H9 (cell line): ENCODE results near the gene AGTRAP. TPM values are rescaled to one million over a fixed set of nuclear protein-coding genes. Genes with fewer than 3 reads are reported as not detected.

Source experiments
- DNase-seq: peaks from one replicate; pipeline ENCODE4 v3.0.0-alpha.2; 2017
- H2AFZ ChIP-seq: one replicate; pipeline ENCODE4 v1.6.1; 2013; ENCODE audit warnings: mild to moderate bottlenecking, low read length, control low read depth, moderate library complexity
- H2AK5ac ChIP-seq: 2 replicates; pipeline ENCODE4 v1.6.1; 2013; ENCODE audit warnings: low read length, control low read depth, mixed read lengths; ENCODE audit not compliant: insufficient read length
- H2BK120ac ChIP-seq: one replicate; pipeline ENCODE4 v1.6.1; 2013; ENCODE audit warnings: low read depth, mild to moderate bottlenecking, low read length, control low read depth, inconsistent platforms; ENCODE audit not compliant: poor library complexity, severe bottlenecking
- H2BK12ac ChIP-seq: 2 replicates; pipeline ENCODE4 v1.6.1; 2013; ENCODE audit warnings: low read length, control low read depth, mixed read lengths, low read depth; ENCODE audit not compliant: insufficient read length
- H2BK15ac ChIP-seq: 2 replicates; pipeline ENCODE4 v1.6.1; 2013; ENCODE audit warnings: low read depth, low read length, control low read depth
- H2BK20ac ChIP-seq: one replicate; pipeline ENCODE4 v1.6.1; 2013; ENCODE audit warnings: low read depth, mild to moderate bottlenecking, low read length, control low read depth, inconsistent platforms; ENCODE audit not compliant: poor library complexity, severe bottlenecking
- H2BK5ac ChIP-seq: 2 replicates; pipeline ENCODE4 v1.6.1; 2013; ENCODE audit warnings: low read length, control low read depth, mixed read lengths; ENCODE audit not compliant: insufficient read length
- H3K14ac ChIP-seq: 2 replicates; pipeline ENCODE4 v1.6.1; 2013; ENCODE audit warnings: low read length, control low read depth; ENCODE audit not compliant: insufficient read depth
- H3K18ac ChIP-seq: 2 replicates; pipeline ENCODE4 v1.6.1; 2013; ENCODE audit warnings: low read depth, mild to moderate bottlenecking, mixed read lengths, low read length, control low read depth; ENCODE audit not compliant: insufficient read length
- H3K23ac ChIP-seq: 2 replicates; pipeline ENCODE4 v1.6.1; 2013; ENCODE audit warnings: low read length, control low read depth, mixed read lengths, low read depth; ENCODE audit not compliant: insufficient read length
- H3K23me2 ChIP-seq: 2 replicates; pipeline ENCODE4 v1.6.1; 2013; ENCODE audit warnings: low read depth, mild to moderate bottlenecking, mixed read lengths, low read length, control low read depth; ENCODE audit not compliant: insufficient read length, poor library complexity, severe bottlenecking
- H3K27ac ChIP-seq: 2 replicates; pipeline ENCODE4 v1.5.1; 2013; ENCODE audit warnings: low read length, control low read depth, mixed read lengths, low read depth; ENCODE audit not compliant: insufficient read length
- H3K27me3 ChIP-seq: 2 replicates; pipeline ENCODE4 v1.6.1; 2013; ENCODE audit warnings: low read length, control low read depth, inconsistent platforms; ENCODE audit not compliant: insufficient read depth
- H3K4ac ChIP-seq: 2 replicates; pipeline ENCODE4 v1.6.1; 2013; ENCODE audit warnings: low read depth, mild to moderate bottlenecking, control low read depth, inconsistent platforms, low read length, moderate library complexity
- H3K4me1 ChIP-seq: 2 replicates; pipeline ENCODE4 v1.6.1; 2013; ENCODE audit warnings: low read length, control low read depth, inconsistent platforms; ENCODE audit not compliant: insufficient read depth
- H3K4me2 ChIP-seq: 2 replicates; pipeline ENCODE4 v1.6.1; 2013; ENCODE audit warnings: low read length, control low read depth, mixed read lengths; ENCODE audit not compliant: insufficient read length, insufficient read depth
- H3K56ac ChIP-seq: 2 replicates; pipeline ENCODE4 v1.6.1; 2013; ENCODE audit warnings: low read depth, mild to moderate bottlenecking, mixed read lengths, low read length, control low read depth; ENCODE audit not compliant: insufficient read length
- H3K79me1 ChIP-seq: 2 replicates; pipeline ENCODE4 v1.6.1; 2013; ENCODE audit warnings: low read depth, mild to moderate bottlenecking, moderate library complexity, low read length, control low read depth, inconsistent platforms; ENCODE audit not compliant: insufficient read depth, poor library complexity, severe bottlenecking
- H3K79me2 ChIP-seq: 2 replicates; pipeline ENCODE4 v1.6.1; 2013; ENCODE audit warnings: low read length, control low read depth, inconsistent platforms; ENCODE audit not compliant: insufficient read depth
- H3K9ac ChIP-seq: 2 replicates; pipeline ENCODE4 v1.6.1; 2013; ENCODE audit warnings: low read length, control low read depth, mixed read lengths; ENCODE audit not compliant: insufficient read length; ENCODE audit errors: extremely low read depth
- H3K9me3 ChIP-seq: one replicate; pipeline ENCODE4 v1.6.1; 2013; ENCODE audit warnings: low read depth, low read length, inconsistent platforms; ENCODE audit not compliant: control insufficient read depth
- H3T11ph ChIP-seq: one replicate; pipeline ENCODE4 v1.6.1; 2013; ENCODE audit warnings: mild to moderate bottlenecking, low read length, control low read depth, inconsistent platforms
- H4K20me1 ChIP-seq: one replicate; pipeline ENCODE4 v1.6.1; 2013; ENCODE audit not compliant: control insufficient read depth, insufficient read length, insufficient read depth
- H4K5ac ChIP-seq: 2 replicates; pipeline ENCODE4 v1.6.1; 2013; ENCODE audit warnings: low read depth, mild to moderate bottlenecking, mixed read lengths, low read length, control low read depth; ENCODE audit not compliant: insufficient read length
- H4K8ac ChIP-seq: replicated peaks from 2 replicates; pipeline ENCODE4 v1.6.1; 2013; ENCODE audit warnings: low read length, control low read depth, mixed read lengths, low read depth; ENCODE audit not compliant: insufficient read length
- H4K91ac ChIP-seq: 2 replicates; pipeline ENCODE4 v1.6.1; 2013; ENCODE audit warnings: low read depth, mild to moderate bottlenecking, moderate library complexity, mixed read lengths, low read length, control low read depth; ENCODE audit not compliant: insufficient read length
- H3K27ac Mint-ChIP-seq, 3 experiments: 2 replicates in 2 of 3; 3 replicates in 1 of 3; pipeline ENCODE4 v1.8.0; 2020 to 2021; ENCODE audit warnings: mixed read lengths in 3 of 3, mild to moderate bottlenecking in 1 of 3, moderate library complexity in 1 of 3
- H3K27me3 Mint-ChIP-seq: 2 replicates; pipeline ENCODE4 v1.8.0; 2021; ENCODE audit warnings: low read depth, mild to moderate bottlenecking, moderate library complexity, mixed read lengths
- H3K36me3 Mint-ChIP-seq, 3 experiments: 2 replicates in 2 of 3; 3 replicates in 1 of 3; pipeline ENCODE4 v1.8.0; 2020 to 2021; ENCODE audit warnings: low read depth in 3 of 3, mixed read lengths in 3 of 3; ENCODE audit not compliant: insufficient read depth in 1 of 3
- H3K4me1 Mint-ChIP-seq, 2 experiments: 2 replicates each; pipeline ENCODE4 v1.8.0; 2020; ENCODE audit warnings: mixed read lengths in 2 of 2
- H3K4me3 Mint-ChIP-seq, 2 experiments: 2 replicates in 1 of 2; 3 replicates in 1 of 2; pipeline ENCODE4 v1.8.0; 2020 to 2021; ENCODE audit warnings: mild to moderate bottlenecking in 2 of 2, mixed read lengths in 2 of 2, moderate library complexity in 1 of 2
- H3K9me3 Mint-ChIP-seq, 2 experiments: 2 replicates in 1 of 2; 3 replicates in 1 of 2; pipeline ENCODE4 v1.8.0; 2020; ENCODE audit warnings: mild to moderate bottlenecking in 2 of 2, mixed read lengths in 2 of 2, moderate library complexity in 1 of 2
- CTCF ChIP-seq: fragments of 200-600 bp; sonication (generic); conservative IDR thresholded peaks from 3 replicates; pipeline ENCODE4 v1.8.0; 2021; ENCODE audit warnings: antibody characterized with exemption, mild to moderate bottlenecking
- WGBS: extraction: QIAGEN DNeasy Blood & Tissue Kit; methylation state at CpG from one replicate; pipeline ENCODE4 v1.1.7; 2013; ENCODE audit warnings: missing lambda C conversion rate, low lambda C conversion rate, mixed read lengths; ENCODE audit not compliant: insufficient read length; ENCODE audit errors: extremely low coverage; 5-methylcytosine and 5-hydroxymethylcytosine counted together
- total RNA-seq: library from RNA; stranded (reverse); gene quantifications from 2 replicates; pipeline ENCODE4 v1.2.1, GENCODE V29; 2021

Gene AGTRAP
- total RNA-seq, 1 experiment from 2014 or later: 60.9 TPM

- Histone ChIP-seq H4K91ac (no peak overlapping the region), H2BK20ac (no peak overlapping the region), H2BK5ac (no peak overlapping the region), H3K56ac (no peak overlapping the region), H4K8ac (no peak overlapping the region), H2AFZ (no peak overlapping the region), H2BK15ac (no peak overlapping the region), H2AK5ac (no peak overlapping the region), H3K79me1 (no peaks in the 10 kb centered on the region), H3K27me3 (no peaks in the 10 kb centered on the region; the same call in 1 of the 2 replicates), H3K14ac (no peak overlapping the region), H3K79me2 (no peaks in the 10 kb centered on the region; the same call in 1 of the 2 replicates), H3K27ac (no peak overlapping the region), H3K23me2 (peaks cover 12% of the 10 kb centered on the region), H3K18ac (no peak overlapping the region), H3K4me2 (no peak overlapping the region), H3K9me3 (no peaks in the 10 kb centered on the region), H3K4ac (no peak overlapping the region), H3K23ac (no peak overlapping the region), H2BK120ac (no peak overlapping the region), H4K5ac (no peak overlapping the region), H3K4me1 (peaks cover 8% of the 10 kb centered on the region), H2BK12ac (no peak overlapping the region), H3K9ac (no peak overlapping the region), H4K20me1 (peaks cover 2% of the 10 kb centered on the region), H3T11ph (no peak overlapping the region)
- peaks cover 0 to 5% (median 0%) of the 10 kb centered on the region in 3 experiments; a peak in 2 of 7 replicates for H3K36me3 Mint-ChIP-seq
- DNase-seq: no peak
- H3K9me3 Mint-ChIP-seq: no peaks in the 10 kb centered on the region
- peaks cover 10% of the 10 kb centered on the region for H3K27me3 Mint-ChIP-seq
- H3K4me1 Mint-ChIP-seq: peaks cover 39 to 47% of the 10 kb centered on the region in 2 experiments
- WGBS: no CpG with 5 or more reads among the region's 6 CpGs
- H3K4me3 Mint-ChIP-seq: no peak overlapping the region
- H3K27ac Mint-ChIP-seq: 0 out of 7 replicates have a peak overlapping the region, but pooled peaks of 1 of the 3 experiments have one; percentile 25
- no peak for TF ChIP-seq CTCF
Measured at GRCh38 chr1:11695861-11696260, 40.1 kb upstream of the AGTRAP start.
